GM12878 (cell line): ENCODE results near the gene UCN2. TPM values are rescaled to one million over a fixed set of nuclear protein-coding genes. Genes with fewer than 3 reads are reported as not detected.

Source experiments
- ATAC-seq: fragments of 200-7000 bp; cut with Tn5 transposase; 3 replicates; pipeline ENCODE4 v1.9.1; 2020; ENCODE audit warnings: mild to moderate bottlenecking, moderate library complexity
- BruUV-seq: library from RNA; stranded (reverse); fragments of 400-500 nt; replicated peaks from 2 replicates; lab custom pipeline; 2021; lab: Mats Ljungman, UMichigan
- CTCF ChIA-PET: fragments of 300-600 bp; sonication (Branson Sonifier 250); formaldehyde crosslinking; extraction: SDS; loops from one replicate; lab custom pipeline; 2021; ENCODE audit warnings: inconsistent platforms; lab: Yijun Ruan, JAX
- POLR2A ChIA-PET: fragments of 350-600 bp; formaldehyde crosslinking; extraction: SDS; loops from one replicate; lab custom pipeline; 2021; ENCODE audit warnings: inconsistent platforms; lab: Charles Lee
- RAD21 ChIA-PET: fragments of 300-600 bp; sonication (Branson Sonifier 250); formaldehyde crosslinking; loops from one replicate; lab custom pipeline; 2023; ENCODE audit warnings: antibody characterized with exemption; ENCODE audit not compliant: unreplicated experiment; lab: Charles Lee
- SMC1A ChIA-PET: fragments of 300-600 bp; sonication (Branson Sonifier 250); formaldehyde crosslinking; loops from one replicate; lab custom pipeline; 2023; ENCODE audit not compliant: unreplicated experiment, uncharacterized antibody; lab: Charles Lee
- DNase-seq: peaks from one replicate; pipeline ENCODE4 v3.0.0-alpha.2; 2011; ENCODE audit warnings: low read depth, low spot score
- FAIRE-seq: peaks from 3 replicates; lab custom pipeline; 2011; peaks lifted over from hg19 to GRCh38; lab: Jason Lieb, UNC
- H2AFZ ChIP-seq: 2 replicates; pipeline ENCODE4 v1.6.0; 2011; ENCODE audit warnings: low read depth, low read length, control low read depth; ENCODE audit not compliant: control insufficient read depth
- H3K27ac ChIP-seq: 2 replicates; pipeline ENCODE4 v1.5.1; 2011; ENCODE audit warnings: control low read depth; ENCODE audit not compliant: control insufficient read depth, insufficient read depth
- H3K27me3 ChIP-seq, 2 experiments: replicated peaks in 1 of 2; 2 replicates each; pipeline versions ENCODE4 v1.6.0 to v1.6.1; 2011; ENCODE audit warnings: low read length in 1 of 2; ENCODE audit not compliant: control insufficient read depth in 2 of 2, insufficient read depth in 2 of 2
- H3K36me3 ChIP-seq, 2 experiments: 2 replicates each; pipeline ENCODE4 v1.5.1; 2011; ENCODE audit warnings: low read length in 1 of 2; ENCODE audit not compliant: control insufficient read depth in 2 of 2, insufficient read depth in 2 of 2
- H3K4me1 ChIP-seq: 2 replicates; pipeline ENCODE4 v1.6.1; 2011; ENCODE audit warnings: mild to moderate bottlenecking, low read length, moderate library complexity, mixed read lengths; ENCODE audit not compliant: control insufficient read depth, insufficient read depth
- H3K4me2 ChIP-seq: 2 replicates; pipeline ENCODE4 v1.6.0; 2011; ENCODE audit warnings: control low read depth; ENCODE audit not compliant: control insufficient read depth, insufficient read depth
- H3K4me3 ChIP-seq: fragments of 200-600 bp; sonication (generic); 2 replicates; pipeline ENCODE4 v1.5.1; 2016
- H3K79me2 ChIP-seq: 2 replicates; pipeline ENCODE4 v1.6.0; 2011; ENCODE audit warnings: low read length; ENCODE audit not compliant: control insufficient read depth, insufficient read depth
- H3K9ac ChIP-seq: 2 replicates; pipeline ENCODE4 v1.8.0; 2011; ENCODE audit warnings: low read length, control low read depth, mixed read lengths; ENCODE audit not compliant: control insufficient read depth, insufficient read depth
- H3K9me3 ChIP-seq: replicated peaks from 3 replicates; pipeline ENCODE4 v1.5.1; 2011; ENCODE audit warnings: mild to moderate bottlenecking, low read length; ENCODE audit not compliant: control insufficient read depth, insufficient read depth
- H4K20me1 ChIP-seq: 2 replicates; pipeline ENCODE4 v1.6.0; 2011; ENCODE audit not compliant: control insufficient read depth, insufficient read depth
- BHLHE40 ChIP-seq, 2 experiments: fragments of 450-650 bp in 1 of 2; IDR thresholded peaks; 2 replicates each; pipeline ENCODE4 v1.6.1; 2011 to 2017; ENCODE audit warnings: low read depth in 2 of 2, borderline replicate concordance in 1 of 2, improper control_type of control experiment in 1 of 2, low read length in 1 of 2, mild to moderate bottlenecking in 1 of 2
- LARP7 ChIP-seq: fragments of 450-650 bp; IDR thresholded peaks from 2 replicates; pipeline ENCODE4 v1.6.1; 2017; ENCODE audit warnings: mild to moderate bottlenecking
- TARDBP ChIP-seq: IDR thresholded peaks from 2 replicates; pipeline ENCODE4 v1.6.1; 2016; ENCODE audit warnings: borderline replicate concordance
- ZNF24 ChIP-seq: fragments of 450-650 bp; IDR thresholded peaks from 2 replicates; pipeline ENCODE4 v1.6.1; 2017; ENCODE audit warnings: antibody characterized with exemption, mild to moderate bottlenecking
- WGBS: methylation state at CpG from one replicate; pipeline ENCODE4 v1.1.6; 2016; ENCODE audit warnings: low lambda C conversion rate; ENCODE audit not compliant: insufficient replicate concordance, insufficient coverage; ENCODE audit errors: missing lambda C conversion rate; 5-methylcytosine and 5-hydroxymethylcytosine counted together
- in situ Hi-C: fragments of 300-500 bp; cut with MboI; formaldehyde crosslinking; loops from 9 replicates; pipeline ENCODE4 v1.14.3; 2018; ENCODE audit warnings: mixed read lengths
- intact Hi-C: fragments of 100-400 bp; cut with micrococcal nuclease; formaldehyde crosslinking; loops from one replicate; pipeline ENCODE4 v1.14.2; 2022; ENCODE audit not compliant: unreplicated experiment
- polyA plus RNA-seq, 11 experiments: library from polyadenylated mRNA; depleted of rRNA in 4 of 11; unstranded in 6 of 11; stranded (reverse) in 5 of 11; fragments of >200 nt; fragmentation: Nextera tagmentation in 4 of 11; fragmentation: Illumina TruSeq in 1 of 11; extraction: Ambion mirVana in 4 of 11; extraction: Trizol in 1 of 11; gene quantifications; 1 replicate in 1 of 11; 2 replicates in 10 of 11; pipeline versions ENCODE4 v1.2.1 to v1.2.3, GENCODE V29; 2011 to 2016; ENCODE audit warnings: inconsistent platforms in 2 of 11, missing spikeins in 2 of 11, low read depth in 1 of 11
- total RNA-seq, 4 experiments: library from RNA; depleted of rRNA in 3 of 4; stranded (reverse); fragments of >200 nt in 3 of 4; fragmentation: Illumina TruSeq in 1 of 4; extraction: Trizol in 1 of 4; gene quantifications; 2 replicates each; pipeline versions ENCODE4 v1.2.1 to v1.2.3, GENCODE V29; 2013 to 2021
- TF ChIP-seq, protein P1 (sequence below): fragments of 450-650 bp; IDR thresholded peaks from 2 replicates; pipeline ENCODE4 v1.6.1; 2018; ENCODE audit warnings: mild to moderate bottlenecking, low read depth, moderate library complexity; ENCODE audit not compliant: partially characterized antibody
- TF ChIP-seq, protein P2 (sequence below): fragments of 450-650 bp; IDR thresholded peaks from 2 replicates; pipeline ENCODE4 v1.6.1; 2017; ENCODE audit warnings: mild to moderate bottlenecking, moderate library complexity
- TF ChIP-seq, protein P3 (sequence below): fragments of 450-650 bp; IDR thresholded peaks from 2 replicates; pipeline ENCODE4 v1.6.1; 2014; ENCODE audit warnings: mild to moderate bottlenecking
- TF ChIP-seq, protein P4 (sequence below): fragments of 450-650 bp; formaldehyde crosslinking; IDR thresholded peaks from 2 replicates; pipeline ENCODE4 v1.5.0; 2022; ENCODE audit warnings: mild to moderate bottlenecking, missing genetic modification characterization

UCN2 gene
- total and polyA plus RNA-seq, 10 of the 15 experiments (the other 5 are each of a cell fraction or from before 2014, with no cell fraction given): 0.05 TPM; not detected in 9

DNA sequence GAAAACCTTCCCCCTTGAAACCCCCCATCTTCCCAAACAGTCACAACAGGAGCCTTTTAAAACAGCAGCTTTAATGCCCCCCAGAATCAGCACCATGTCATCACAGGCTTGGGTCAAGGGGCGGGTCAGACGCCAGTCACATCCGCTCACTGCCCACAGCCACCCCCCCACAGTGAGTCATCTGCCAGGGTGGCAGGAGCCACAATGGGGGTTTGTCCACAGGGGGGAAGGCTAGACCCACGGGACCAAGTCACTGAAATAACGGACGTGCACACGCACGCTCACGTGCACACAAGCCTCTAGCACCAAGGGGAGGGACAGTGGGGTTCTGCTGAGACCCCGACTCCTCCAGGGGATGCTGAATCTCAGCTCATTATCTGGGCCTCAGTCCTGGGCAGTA, 441 bp upstream of the UCN2 start (continued):
- TF ChIP-seq, protein P1, sequence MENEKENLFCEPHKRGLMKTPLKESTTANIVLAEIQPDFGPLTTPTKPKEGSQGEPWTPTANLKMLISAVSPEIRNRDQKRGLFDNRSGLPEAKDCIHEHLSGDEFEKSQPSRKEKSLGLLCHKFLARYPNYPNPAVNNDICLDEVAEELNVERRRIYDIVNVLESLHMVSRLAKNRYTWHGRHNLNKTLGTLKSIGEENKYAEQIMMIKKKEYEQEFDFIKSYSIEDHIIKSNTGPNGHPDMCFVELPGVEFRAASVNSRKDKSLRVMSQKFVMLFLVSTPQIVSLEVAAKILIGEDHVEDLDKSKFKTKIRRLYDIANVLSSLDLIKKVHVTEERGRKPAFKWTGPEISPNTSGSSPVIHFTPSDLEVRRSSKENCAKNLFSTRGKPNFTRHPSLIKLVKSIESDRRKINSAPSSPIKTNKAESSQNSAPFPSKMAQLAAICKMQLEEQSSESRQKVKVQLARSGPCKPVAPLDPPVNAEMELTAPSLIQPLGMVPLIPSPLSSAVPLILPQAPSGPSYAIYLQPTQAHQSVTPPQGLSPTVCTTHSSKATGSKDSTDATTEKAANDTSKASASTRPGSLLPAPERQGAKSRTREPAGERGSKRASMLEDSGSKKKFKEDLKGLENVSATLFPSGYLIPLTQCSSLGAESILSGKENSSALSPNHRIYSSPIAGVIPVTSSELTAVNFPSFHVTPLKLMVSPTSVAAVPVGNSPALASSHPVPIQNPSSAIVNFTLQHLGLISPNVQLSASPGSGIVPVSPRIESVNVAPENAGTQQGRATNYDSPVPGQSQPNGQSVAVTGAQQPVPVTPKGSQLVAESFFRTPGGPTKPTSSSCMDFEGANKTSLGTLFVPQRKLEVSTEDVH: no peak

DNA sequence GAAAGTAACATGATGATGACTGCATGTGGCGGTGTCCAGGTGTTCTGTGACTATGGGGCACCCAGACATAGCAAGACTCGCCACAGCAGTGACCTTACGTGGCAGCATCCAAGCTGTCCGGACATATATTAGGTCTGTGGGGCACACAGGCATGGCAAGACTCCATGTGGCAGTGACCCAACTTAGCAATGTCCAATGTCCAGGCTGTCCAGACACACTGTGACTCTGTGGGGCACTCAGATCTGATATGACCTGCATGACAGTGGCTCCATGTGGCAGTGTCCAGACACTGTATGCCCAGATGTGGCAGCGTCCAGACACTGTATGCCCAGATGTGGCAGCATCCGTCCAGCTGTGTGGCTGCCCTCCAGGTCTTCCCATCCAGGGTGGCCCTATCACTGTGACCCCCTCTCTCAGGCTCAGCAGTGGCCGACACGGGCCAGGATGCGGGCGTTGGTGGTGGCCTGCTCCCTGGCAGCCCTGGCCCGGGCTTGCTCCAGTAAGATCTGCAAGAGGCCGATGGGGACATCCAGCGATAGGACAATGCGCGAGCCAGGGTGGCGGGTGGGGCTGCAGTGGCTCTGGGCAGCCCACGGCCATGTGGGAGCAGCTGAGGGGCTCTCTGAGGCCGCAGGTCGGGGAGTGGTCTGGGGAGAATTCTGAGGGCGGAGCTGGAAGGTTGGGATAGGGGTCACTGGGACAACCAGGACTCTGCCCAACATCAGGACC, 1.1 kb downstream of the UCN2 start:
- Histone ChIP-seq H3K9me3 (no peaks in the 10 kb centered on the region), H2AFZ (no peak overlapping the region), H3K9ac (no peak overlapping the region; the same call in 1 of the 2 replicates), H3K4me1 (peaks cover 36% of the 10 kb centered on the region), H3K4me3 (no peak overlapping the region), H3K27me3 (no peaks in the 10 kb centered on the region), H3K27ac (no peak overlapping the region), H3K36me3 (no peaks in the 10 kb centered on the region), H3K79me2 (no peaks in the 10 kb centered on the region), H4K20me1 (no peaks in the 10 kb centered on the region), H3K4me2 (no peak overlapping the region)
- intact Hi-C loops: no loop called here
- ATAC-seq (no peak), DNase-seq (no peak), FAIRE-seq (no peak)
- SMC1A ChIA-PET: interaction anchor here (1.6 kb wide), 1 partner anchor 93 kb away, joined by 3 read pairs; no protein-coding TSS in a partner anchor
- POLR2A ChIA-PET: interaction anchor here (7.1 kb wide), 1 partner anchor 93 kb away, joined by 91 read pairs; a partner anchor contains a TSS
- CTCF ChIA-PET: interaction anchor here (1.0 to 16.3 kb wide), 3 partner anchors 13 to 125 kb away, joined by 3 to 239 read pairs (median 14); partner anchors contain the start of genes ATRIP, CCDC51 and TMA7
- RAD21 ChIA-PET: no interaction called here
- no TSS peak for BruUV-seq
- WGBS: 49% methylated on average over 20 of the region's 20 CpGs
- in situ Hi-C loops: no loop called here
- TF ChIP-seq, protein P2, sequence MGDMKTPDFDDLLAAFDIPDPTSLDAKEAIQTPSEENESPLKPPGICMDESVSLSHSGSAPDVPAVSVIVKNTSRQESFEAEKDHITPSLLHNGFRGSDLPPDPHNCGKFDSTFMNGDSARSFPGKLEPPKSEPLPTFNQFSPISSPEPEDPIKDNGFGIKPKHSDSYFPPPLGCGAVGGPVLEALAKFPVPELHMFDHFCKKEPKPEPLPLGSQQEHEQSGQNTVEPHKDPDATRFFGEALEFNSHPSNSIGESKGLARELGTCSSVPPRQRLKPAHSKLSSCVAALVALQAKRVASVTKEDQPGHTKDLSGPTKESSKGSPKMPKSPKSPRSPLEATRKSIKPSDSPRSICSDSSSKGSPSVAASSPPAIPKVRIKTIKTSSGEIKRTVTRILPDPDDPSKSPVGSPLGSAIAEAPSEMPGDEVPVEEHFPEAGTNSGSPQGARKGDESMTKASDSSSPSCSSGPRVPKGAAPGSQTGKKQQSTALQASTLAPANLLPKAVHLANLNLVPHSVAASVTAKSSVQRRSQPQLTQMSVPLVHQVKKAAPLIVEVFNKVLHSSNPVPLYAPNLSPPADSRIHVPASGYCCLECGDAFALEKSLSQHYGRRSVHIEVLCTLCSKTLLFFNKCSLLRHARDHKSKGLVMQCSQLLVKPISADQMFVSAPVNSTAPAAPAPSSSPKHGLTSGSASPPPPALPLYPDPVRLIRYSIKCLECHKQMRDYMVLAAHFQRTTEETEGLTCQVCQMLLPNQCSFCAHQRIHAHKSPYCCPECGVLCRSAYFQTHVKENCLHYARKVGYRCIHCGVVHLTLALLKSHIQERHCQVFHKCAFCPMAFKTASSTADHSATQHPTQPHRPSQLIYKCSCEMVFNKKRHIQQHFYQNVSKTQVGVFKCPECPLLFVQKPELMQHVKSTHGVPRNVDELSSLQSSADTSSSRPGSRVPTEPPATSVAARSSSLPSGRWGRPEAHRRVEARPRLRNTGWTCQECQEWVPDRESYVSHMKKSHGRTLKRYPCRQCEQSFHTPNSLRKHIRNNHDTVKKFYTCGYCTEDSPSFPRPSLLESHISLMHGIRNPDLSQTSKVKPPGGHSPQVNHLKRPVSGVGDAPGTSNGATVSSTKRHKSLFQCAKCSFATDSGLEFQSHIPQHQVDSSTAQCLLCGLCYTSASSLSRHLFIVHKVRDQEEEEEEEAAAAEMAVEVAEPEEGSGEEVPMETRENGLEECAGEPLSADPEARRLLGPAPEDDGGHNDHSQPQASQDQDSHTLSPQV: no peak
- TF ChIP-seq LARP7: no peak
- no peak for TF ChIP-seq ZNF24
- no peak for TF ChIP-seq TARDBP
- TF ChIP-seq, protein P3, sequence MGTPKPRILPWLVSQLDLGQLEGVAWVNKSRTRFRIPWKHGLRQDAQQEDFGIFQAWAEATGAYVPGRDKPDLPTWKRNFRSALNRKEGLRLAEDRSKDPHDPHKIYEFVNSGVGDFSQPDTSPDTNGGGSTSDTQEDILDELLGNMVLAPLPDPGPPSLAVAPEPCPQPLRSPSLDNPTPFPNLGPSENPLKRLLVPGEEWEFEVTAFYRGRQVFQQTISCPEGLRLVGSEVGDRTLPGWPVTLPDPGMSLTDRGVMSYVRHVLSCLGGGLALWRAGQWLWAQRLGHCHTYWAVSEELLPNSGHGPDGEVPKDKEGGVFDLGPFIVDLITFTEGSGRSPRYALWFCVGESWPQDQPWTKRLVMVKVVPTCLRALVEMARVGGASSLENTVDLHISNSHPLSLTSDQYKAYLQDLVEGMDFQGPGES: no peak
- TF ChIP-seq BHLHE40 (IDR thresholded peaks at IDR 0.05; ENCODE audit: borderline replicate concordance in 1 of 2, low read depth in 2 of 2, low read length in 1 of 2): no peak
- TF ChIP-seq, protein P4, sequence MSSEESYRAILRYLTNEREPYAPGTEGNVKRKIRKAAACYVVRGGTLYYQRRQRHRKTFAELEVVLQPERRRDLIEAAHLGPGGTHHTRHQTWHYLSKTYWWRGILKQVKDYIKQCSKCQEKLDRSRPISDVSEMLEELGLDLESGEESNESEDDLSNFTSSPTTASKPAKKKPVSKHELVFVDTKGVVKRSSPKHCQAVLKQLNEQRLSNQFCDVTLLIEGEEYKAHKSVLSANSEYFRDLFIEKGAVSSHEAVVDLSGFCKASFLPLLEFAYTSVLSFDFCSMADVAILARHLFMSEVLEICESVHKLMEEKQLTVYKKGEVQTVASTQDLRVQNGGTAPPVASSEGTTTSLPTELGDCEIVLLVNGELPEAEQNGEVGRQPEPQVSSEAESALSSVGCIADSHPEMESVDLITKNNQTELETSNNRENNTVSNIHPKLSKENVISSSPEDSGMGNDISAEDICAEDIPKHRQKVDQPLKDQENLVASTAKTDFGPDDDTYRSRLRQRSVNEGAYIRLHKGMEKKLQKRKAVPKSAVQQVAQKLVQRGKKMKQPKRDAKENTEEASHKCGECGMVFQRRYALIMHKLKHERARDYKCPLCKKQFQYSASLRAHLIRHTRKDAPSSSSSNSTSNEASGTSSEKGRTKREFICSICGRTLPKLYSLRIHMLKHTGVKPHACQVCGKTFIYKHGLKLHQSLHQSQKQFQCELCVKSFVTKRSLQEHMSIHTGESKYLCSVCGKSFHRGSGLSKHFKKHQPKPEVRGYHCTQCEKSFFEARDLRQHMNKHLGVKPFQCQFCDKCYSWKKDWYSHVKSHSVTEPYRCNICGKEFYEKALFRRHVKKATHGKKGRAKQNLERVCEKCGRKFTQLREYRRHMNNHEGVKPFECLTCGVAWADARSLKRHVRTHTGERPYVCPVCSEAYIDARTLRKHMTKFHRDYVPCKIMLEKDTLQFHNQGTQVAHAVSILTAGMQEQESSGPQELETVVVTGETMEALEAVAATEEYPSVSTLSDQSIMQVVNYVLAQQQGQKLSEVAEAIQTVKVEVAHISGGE: no peak
